NCI-H82 treated with DMSO at 0.1 percent for 48 hours (cell line): ENCODE measurements around the gene SMYD3.

Experiments
- DNase-seq: peaks from one replicate; lab custom pipeline; 2025; ENCODE audit not compliant: unreplicated experiment; lab: John Stamatoyannopoulos, UW

The SMYD3 gene

GRCh38 chr1:246476771-246477170, 30.3 kb downstream of the SMYD3 start:
- DNase-seq: no peak

GRCh38 chr1:246471688-246472087, 35.4 kb downstream of the SMYD3 start:
- DNase-seq: no peak

- DNase-seq: no peak
These were observed 36.5 kb downstream of the SMYD3 start for GRCh38 chr1:246470585-246470984.

- no peak for DNase-seq
These were observed 44.1 kb downstream of the SMYD3 start for GRCh38 chr1:246462986-246463385.

GRCh38 chr1:246460406-246460805, 46.7 kb downstream of the SMYD3 start:
- DNase-seq: no peak

GRCh38 chr1:246459221-246459620, 47.9 kb downstream of the SMYD3 start:
- DNase-seq: no peak

- no peak for DNase-seq
These were observed 51.6 kb downstream of the SMYD3 start for GRCh38 chr1:246455476-246455875.

- DNase-seq: no peak
These were observed 52.4 kb downstream of the SMYD3 start for GRCh38 chr1:246454655-246455054.

- peak; percentile 55 for DNase-seq
These were observed 56.3 kb downstream of the SMYD3 start for GRCh38 chr1:246450611-246451251.

GRCh38 chr1:246448373-246448772, 58.7 kb downstream of the SMYD3 start:
- DNase-seq: no peak

- no peak for DNase-seq
These were observed 59.6 kb downstream of the SMYD3 start for GRCh38 chr1:246447501-246447900.

- peak; percentile 62 for DNase-seq
These were observed 61.6 kb downstream of the SMYD3 start for GRCh38 chr1:246445503-246445902.

- DNase-seq: no peak
These were observed 62.5 kb downstream of the SMYD3 start for GRCh38 chr1:246444617-246445016.

- DNase-seq: no peak
These were observed 69.1 kb downstream of the SMYD3 start for GRCh38 chr1:246437961-246438360.

GRCh38 chr1:246435421-246436041, 71.5 kb downstream of the SMYD3 start:
- no peak for DNase-seq

- DNase-seq: no peak
These were observed 72.7 kb downstream of the SMYD3 start for GRCh38 chr1:246434335-246434734.

- no peak for DNase-seq
These were observed 78.4 kb downstream of the SMYD3 start for GRCh38 chr1:246428542-246429308.

- no peak for DNase-seq
These were observed 79.5 kb downstream of the SMYD3 start for GRCh38 chr1:246427611-246428010.

- no peak for DNase-seq
These were observed 81.2 kb downstream of the SMYD3 start for GRCh38 chr1:246425895-246426294.

GRCh38 chr1:246425139-246425794, 81.8 kb downstream of the SMYD3 start:
- DNase-seq: no peak

GRCh38 chr1:246420300-246420699, 86.8 kb downstream of the SMYD3 start:
- DNase-seq: no peak
